Vagina (tissue), 2 donors: Measurements from ENCODE around the gene GALM.

Source experiments
- CTCF ChIP-seq, 3 experiments: fragments of 450-650 bp in 2 of 3; fragments of 200-600 bp in 1 of 3; sonication (generic) in 1 of 3; IDR thresholded peaks; one replicate each; pipeline ENCODE4 v1.5.1; 2017 to 2019; ENCODE audit warnings: antibody characterized with exemption in 3 of 3, mild to moderate bottlenecking in 2 of 3, moderate library complexity in 2 of 3
- POLR2A ChIP-seq, 2 donors: fragments of 450-650 bp; IDR thresholded peaks; one replicate each; pipeline ENCODE4 v1.6.1; 2017; ENCODE audit warnings: antibody characterized with exemption in 2 of 2, mild to moderate bottlenecking in 2 of 2, moderate library complexity in 2 of 2
- POLR2AphosphoS5 ChIP-seq, 2 donors: sonication (generic); formaldehyde crosslinking; IDR thresholded peaks; one replicate each; pipeline ENCODE4 v1.9.0; 2017; ENCODE audit warnings: antibody characterized with exemption in 2 of 2, mild to moderate bottlenecking in 2 of 2, low read depth in 1 of 2; ENCODE audit not compliant: insufficient read depth in 1 of 2

- TF ChIP-seq POLR2AphosphoS5 (IDR thresholded peaks at IDR 0.05; ENCODE audit: insufficient read depth in 1 of 2, low read depth in 1 of 2) (no peak), CTCF (IDR thresholded peaks at IDR 0.05) (no peak), POLR2A (IDR thresholded peaks at IDR 0.05) (no peak)
Measured at GRCh38 chr2:38650717-38651116, 15.2 kb upstream of the GALM start.
